Measurements from ENCODE around the gene FRMPD2.
"Not testable (repeated sequence)": the region's sequence is repeated elsewhere in the genome, so short reads cannot be mapped to it uniquely, and the experiment has no call there.

Gene FRMPD2

GRCh38 chr10:48289501-48290238 lies 15.2 kb upstream of the FRMPD2 start:
- no peak for DNase-seq

- no peak for DNase-seq
Observed at GRCh38 chr10:48288661-48289060, 14.2 kb upstream of the FRMPD2 start.

- DNase-seq, result no peak
Observed at GRCh38 chr10:48287417-48288391, 13.2 kb upstream of the FRMPD2 start.

GRCh38 chr10:48286356-48286755 lies 11.9 kb upstream of the FRMPD2 start:
- no peak for DNase-seq

GRCh38 chr10:48285710-48286109 lies 11.2 kb upstream of the FRMPD2 start:
- no peak for DNase-seq

GRCh38 chr10:48284811-48285210 lies 10.3 kb upstream of the FRMPD2 start:
- DNase-seq, result no peak

GRCh38 chr10:48284002-48284546 lies 9.6 kb upstream of the FRMPD2 start:
- DNase-seq, result no peak

GRCh38 chr10:48282829-48283228 lies 8.3 kb upstream of the FRMPD2 start:
- no peak for DNase-seq

- DNase-seq, result not testable (repeated sequence)
Observed at GRCh38 chr10:48281697-48282096, 7.2 kb upstream of the FRMPD2 start.

- DNase-seq, result no peak
Observed at GRCh38 chr10:48279081-48279751, 4.7 kb upstream of the FRMPD2 start.

- DNase-seq, result no peak
Observed at GRCh38 chr10:48277093-48277492, 2.6 kb upstream of the FRMPD2 start.

- DNase-seq, result no peak
Observed at GRCh38 chr10:48273741-48274140, 755 bp downstream of the FRMPD2 start.

- DNase-seq, result no peak
Observed at GRCh38 chr10:48272682-48273081, 1.8 kb downstream of the FRMPD2 start.

GRCh38 chr10:48271047-48271730 lies 3.3 kb downstream of the FRMPD2 start:
- DNase-seq, result no peak

GRCh38 chr10:48266528-48266927 lies 8.0 kb downstream of the FRMPD2 start:
- no peak for DNase-seq

- no peak for DNase-seq
Observed at GRCh38 chr10:48258105-48258504, 16.4 kb downstream of the FRMPD2 start.

GRCh38 chr10:48257407-48257961 lies 17.0 kb downstream of the FRMPD2 start:
- no peak for DNase-seq

- no peak for DNase-seq
Observed at GRCh38 chr10:48255722-48256121, 18.8 kb downstream of the FRMPD2 start.

- no peak for DNase-seq
Observed at GRCh38 chr10:48254750-48255512, 19.6 kb downstream of the FRMPD2 start.

GRCh38 chr10:48253970-48254657 lies 20.4 kb downstream of the FRMPD2 start:
- no peak for DNase-seq

- no peak for DNase-seq
Observed at GRCh38 chr10:48252354-48252650, 22.2 kb downstream of the FRMPD2 start.
